ENCODE data around the gene MEF2A. TPM values are rescaled to one million over a fixed set of nuclear protein-coding genes. Genes with fewer than 3 reads are reported as not detected.

MEF2A gene
- total RNA-seq, 3 donors from 2014 or later: 41.6 to 77.6 (median 63.4) TPM

- Histone ChIP-seq H3K36me3 (no peaks in the 10 kb centered on the region), H3K4me1 (peaks cover 0 to 7% of the 10 kb centered on the region in 2 donors), H3K27ac (peak overlapping the region in 1 of 2 donors; percentile 58), H3K4me3 (no peak overlapping the region), H3K9me3 (no peaks in the 10 kb centered on the region), H3K27me3 (no peaks in the 10 kb centered on the region)
- intact Hi-C loops (cut with DNase I; ENCODE audit: low total_unique reads): no loop called here
- no peak for DNase-seq (ENCODE audit: low spot score in 2 of 2)
- TF ChIP-seq POLR2A (IDR thresholded peaks at IDR 0.05): no peak
- no peak for TF ChIP-seq POLR2AphosphoS5 (IDR thresholded peaks at IDR 0.05)
- no peak for TF ChIP-seq CTCF (IDR thresholded peaks at IDR 0.05)
Observed at GRCh38 chr15:99613481-99613880, 47.7 kb downstream of the MEF2A start.

- peaks cover 0 to 10% of the 10 kb centered on the region in 2 donors for H3K4me1 ChIP-seq
Observed at GRCh38 chr15:99613887-99614647, 48.3 kb downstream of the MEF2A start.

DNA sequence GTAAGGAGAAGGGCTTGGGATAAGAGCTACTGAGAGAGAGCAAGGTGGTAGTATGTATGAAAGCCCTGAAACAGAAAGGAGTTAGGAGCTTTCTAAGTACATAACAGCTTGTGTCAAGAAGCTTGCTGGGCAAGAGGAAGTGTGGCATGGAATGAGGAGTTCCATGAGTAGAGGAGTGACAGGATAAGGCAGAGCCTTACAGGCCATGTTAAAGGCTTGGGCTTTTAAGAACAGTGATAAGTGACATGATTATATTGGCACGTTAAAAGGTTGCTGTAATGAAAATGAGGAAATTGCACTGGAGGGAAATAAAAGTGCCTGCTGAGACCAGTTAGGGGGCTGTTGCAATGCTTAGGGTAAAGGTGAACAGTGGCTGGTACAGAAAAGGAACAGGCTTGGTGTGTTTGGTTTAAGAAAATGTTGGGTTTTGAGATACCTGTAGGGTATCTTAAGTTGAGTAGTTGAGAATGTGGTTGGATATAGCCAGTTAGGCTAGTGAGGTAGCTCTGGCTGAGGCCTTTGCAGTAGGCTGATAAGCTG is 49.0 kb downstream of the MEF2A start:
- no peak for DNase-seq (ENCODE audit: low spot score in 2 of 2)
- H3K4me3 ChIP-seq: no peak overlapping the region
- intact Hi-C loops (cut with DNase I; ENCODE audit: low total_unique reads): no loop called here
- no peaks in the 10 kb centered on the region for H3K36me3 ChIP-seq
- no peaks in the 10 kb centered on the region for H3K9me3 ChIP-seq
- H3K4me1 ChIP-seq: peaks cover 0 to 13% of the 10 kb centered on the region in 2 donors
- TF ChIP-seq POLR2A (IDR thresholded peaks at IDR 0.05): no peak
- no peak for TF ChIP-seq POLR2AphosphoS5 (IDR thresholded peaks at IDR 0.05)
- no peak for TF ChIP-seq CTCF (IDR thresholded peaks at IDR 0.05)
- H3K27ac ChIP-seq: peak overlapping the region; percentile 58 to 62
- no peaks in the 10 kb centered on the region for H3K27me3 ChIP-seq

More at GRCh38 chr15:99613887-99614647, 48.3 kb downstream of the MEF2A start:
- Histone ChIP-seq H3K27ac (peak overlapping the region; percentile 58 to 62), H3K9me3 (no peaks in the 10 kb centered on the region), H3K36me3 (no peaks in the 10 kb centered on the region), H3K27me3 (no peaks in the 10 kb centered on the region), H3K4me3 (no peak overlapping the region)
- intact Hi-C loops (cut with DNase I; ENCODE audit: low total_unique reads): no loop called here
- no peak for DNase-seq (ENCODE audit: low spot score in 2 of 2)
- no peak for TF ChIP-seq POLR2A (IDR thresholded peaks at IDR 0.05)
- no peak for TF ChIP-seq CTCF (IDR thresholded peaks at IDR 0.05)
- TF ChIP-seq POLR2AphosphoS5 (IDR thresholded peaks at IDR 0.05): no peak

DNA sequence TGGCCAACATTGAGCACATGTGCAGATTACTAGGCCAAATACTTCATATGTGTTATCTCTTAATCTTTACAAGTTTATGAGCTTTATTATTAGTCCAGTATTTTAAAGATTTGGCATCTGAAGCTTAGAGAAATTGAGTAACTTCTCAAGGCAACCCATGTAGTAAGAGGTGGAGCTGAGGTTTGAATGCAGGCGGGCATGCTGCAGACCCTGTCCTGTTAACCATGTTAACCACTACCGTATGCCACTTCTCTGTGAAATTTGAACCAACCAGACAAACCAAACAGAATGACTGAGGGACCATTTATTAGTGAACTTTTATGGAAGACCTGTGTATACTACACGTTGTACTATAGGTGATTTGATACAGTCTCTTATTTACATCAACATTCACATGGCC is 49.7 kb downstream of the MEF2A start:
- Histone ChIP-seq H3K9me3 (no peaks in the 10 kb centered on the region), H3K4me1 (peaks cover 0 to 13% of the 10 kb centered on the region in 2 donors), H3K36me3 (no peaks in the 10 kb centered on the region), H3K27me3 (no peaks in the 10 kb centered on the region), H3K4me3 (no peak overlapping the region), H3K27ac (no peak overlapping the region)
- TF ChIP-seq POLR2AphosphoS5 (IDR thresholded peaks at IDR 0.05) (no peak), POLR2A (IDR thresholded peaks at IDR 0.05) (no peak), CTCF (IDR thresholded peaks at IDR 0.05) (no peak)
- intact Hi-C loops (cut with DNase I; ENCODE audit: low total_unique reads): no loop called here
- DNase-seq (ENCODE audit: low spot score in 2 of 2): no peak

DNA sequence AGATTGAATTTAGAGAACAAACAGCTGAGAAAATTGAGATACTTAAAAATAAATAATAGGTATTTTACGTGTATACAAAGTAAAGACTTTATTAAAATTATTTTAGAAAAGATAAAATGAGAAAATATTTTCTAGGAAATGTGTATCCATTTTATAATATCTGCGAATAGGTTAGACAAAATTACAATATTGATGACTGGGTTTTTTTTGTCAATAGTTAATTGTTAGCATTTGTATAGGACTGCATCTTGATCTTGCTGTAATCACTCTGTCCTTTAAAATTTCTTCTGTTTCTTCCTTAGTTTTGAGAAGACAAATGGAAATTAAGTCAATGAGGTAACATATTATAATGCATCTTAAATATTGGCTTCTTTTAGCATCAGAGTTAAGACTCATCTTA is 50.3 kb downstream of the MEF2A start:
- H3K27me3 ChIP-seq: no peaks in the 10 kb centered on the region
- H3K36me3 ChIP-seq: no peaks in the 10 kb centered on the region
- no peak for TF ChIP-seq POLR2AphosphoS5 (IDR thresholded peaks at IDR 0.05)
- TF ChIP-seq POLR2A (IDR thresholded peaks at IDR 0.05): no peak
- no peak for TF ChIP-seq CTCF (IDR thresholded peaks at IDR 0.05)
- H3K9me3 ChIP-seq: no peaks in the 10 kb centered on the region
- no peak for DNase-seq (ENCODE audit: low spot score in 2 of 2)
- H3K27ac ChIP-seq: no peak overlapping the region
- peaks cover 0 to 13% of the 10 kb centered on the region in 2 donors for H3K4me1 ChIP-seq
- intact Hi-C loops (cut with DNase I; ENCODE audit: low total_unique reads): no loop called here
- no peak overlapping the region for H3K4me3 ChIP-seq

All from breast epithelium (tissue), 4 donors.